Epithelial cell of proximal tubule (primary cell): ENCODE data around the gene IL13RA1. TPM values are rescaled to one million over a fixed set of nuclear protein-coding genes. Genes with fewer than 3 reads are reported as not detected.
"Not testable (repeated sequence)": the region's sequence is repeated elsewhere in the genome, so short reads cannot be mapped to it uniquely, and the experiment has no call there.

Experiments used
- DNase-seq: peaks from one replicate; pipeline ENCODE4 v3.0.0-alpha.2; 2011; ENCODE audit warnings: low read depth
- H3K4me3 ChIP-seq: 2 replicates; pipeline ENCODE4 v1.5.1; 2011; ENCODE audit warnings: low read depth, mild to moderate bottlenecking, low read length
- total RNA-seq: library from RNA; depleted of rRNA; stranded (reverse); fragments of >200 nt; gene quantifications from 2 replicates; pipeline ENCODE4 v1.2.3, GENCODE V29; 2015
- TF ChIP-seq, protein P1 (sequence below): conservative IDR thresholded peaks from 2 replicates; pipeline ENCODE4 v1.5.1; 2012; ENCODE audit warnings: low read depth, mild to moderate bottlenecking, low read length

Gene IL13RA1
- total RNA-seq, 1 donor from 2014 or later, result 34.0 TPM

DNA sequence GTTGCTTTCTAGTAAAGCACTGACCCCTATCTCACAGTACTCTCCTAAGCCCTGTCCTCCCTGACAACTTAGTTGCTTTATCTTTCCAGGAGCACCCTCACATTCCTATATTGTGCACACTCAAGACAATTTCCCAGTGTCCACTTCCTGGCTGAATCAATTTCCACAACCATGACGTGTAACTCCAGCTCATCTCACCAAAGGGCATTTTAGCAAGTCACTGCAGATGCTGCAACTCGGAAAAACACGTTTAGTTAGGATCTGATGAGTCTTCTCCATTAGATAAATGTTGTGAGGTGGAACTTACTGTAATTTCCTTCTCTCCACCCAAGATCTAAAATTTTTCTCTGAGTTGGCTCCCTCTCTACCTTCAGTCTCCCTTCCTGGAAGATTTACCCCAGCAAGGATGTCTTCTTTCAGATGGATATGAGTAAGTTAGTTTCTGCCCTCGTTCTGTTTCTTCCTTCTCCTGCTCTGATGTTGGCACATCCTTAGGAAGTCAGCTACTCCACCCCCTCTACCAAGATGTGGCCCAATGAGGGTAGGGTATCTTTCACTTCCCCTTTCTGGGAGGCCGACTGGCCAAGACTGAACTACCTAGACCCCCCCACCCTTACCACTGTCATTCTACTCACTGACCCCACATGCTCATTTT is 28.8 kb upstream of the IL13RA1 start:
- DNase-seq, result no peak
- TF ChIP-seq, protein P1, sequence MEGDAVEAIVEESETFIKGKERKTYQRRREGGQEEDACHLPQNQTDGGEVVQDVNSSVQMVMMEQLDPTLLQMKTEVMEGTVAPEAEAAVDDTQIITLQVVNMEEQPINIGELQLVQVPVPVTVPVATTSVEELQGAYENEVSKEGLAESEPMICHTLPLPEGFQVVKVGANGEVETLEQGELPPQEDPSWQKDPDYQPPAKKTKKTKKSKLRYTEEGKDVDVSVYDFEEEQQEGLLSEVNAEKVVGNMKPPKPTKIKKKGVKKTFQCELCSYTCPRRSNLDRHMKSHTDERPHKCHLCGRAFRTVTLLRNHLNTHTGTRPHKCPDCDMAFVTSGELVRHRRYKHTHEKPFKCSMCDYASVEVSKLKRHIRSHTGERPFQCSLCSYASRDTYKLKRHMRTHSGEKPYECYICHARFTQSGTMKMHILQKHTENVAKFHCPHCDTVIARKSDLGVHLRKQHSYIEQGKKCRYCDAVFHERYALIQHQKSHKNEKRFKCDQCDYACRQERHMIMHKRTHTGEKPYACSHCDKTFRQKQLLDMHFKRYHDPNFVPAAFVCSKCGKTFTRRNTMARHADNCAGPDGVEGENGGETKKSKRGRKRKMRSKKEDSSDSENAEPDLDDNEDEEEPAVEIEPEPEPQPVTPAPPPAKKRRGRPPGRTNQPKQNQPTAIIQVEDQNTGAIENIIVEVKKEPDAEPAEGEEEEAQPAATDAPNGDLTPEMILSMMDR, result no peak
- H3K4me3 ChIP-seq, result no peak overlapping the region

DNA sequence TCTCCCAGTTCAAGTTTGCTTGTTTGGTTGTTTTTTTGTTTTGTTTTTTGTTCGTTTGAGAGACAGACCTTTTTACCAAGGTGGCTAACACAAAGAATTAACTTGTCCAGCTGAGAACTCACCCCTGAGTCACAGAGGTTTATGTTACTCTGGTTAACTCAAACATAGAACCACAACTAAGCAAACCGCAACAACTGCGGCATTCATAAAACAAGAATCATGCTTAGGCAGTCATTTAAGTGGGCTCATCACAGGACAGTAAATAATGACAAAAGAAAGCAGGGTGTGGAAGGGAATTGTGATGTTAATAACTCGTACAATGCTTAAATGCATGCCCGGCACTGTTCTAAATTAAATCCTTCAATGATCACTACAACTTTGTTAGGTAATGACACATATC is 24.7 kb upstream of the IL13RA1 start:
- DNase-seq, result no peak
- TF ChIP-seq, protein P1, result no peak
- H3K4me3 ChIP-seq, result no peak overlapping the region

DNA sequence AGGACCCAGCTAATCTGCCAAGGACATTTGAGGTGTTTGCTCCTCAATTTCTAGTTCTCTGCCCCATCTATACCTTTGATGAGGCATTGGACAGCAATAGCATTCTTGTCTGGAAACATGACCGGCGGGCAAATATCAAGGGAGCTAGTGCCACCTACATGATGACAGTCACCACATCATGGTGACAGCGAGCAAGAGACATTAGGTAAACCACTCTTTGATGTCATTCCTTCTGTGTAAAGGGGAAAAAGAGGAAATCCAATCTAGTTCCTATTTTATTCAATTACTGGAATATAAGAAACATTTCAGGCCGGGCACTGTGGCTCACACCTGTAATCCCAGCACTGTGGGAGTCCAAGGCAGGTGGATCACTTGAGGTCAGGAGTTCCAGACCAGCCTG is 20.7 kb upstream of the IL13RA1 start:
- H3K4me3 ChIP-seq, result no peak overlapping the region
- TF ChIP-seq, protein P1, result no peak
- no peak for DNase-seq

DNA sequence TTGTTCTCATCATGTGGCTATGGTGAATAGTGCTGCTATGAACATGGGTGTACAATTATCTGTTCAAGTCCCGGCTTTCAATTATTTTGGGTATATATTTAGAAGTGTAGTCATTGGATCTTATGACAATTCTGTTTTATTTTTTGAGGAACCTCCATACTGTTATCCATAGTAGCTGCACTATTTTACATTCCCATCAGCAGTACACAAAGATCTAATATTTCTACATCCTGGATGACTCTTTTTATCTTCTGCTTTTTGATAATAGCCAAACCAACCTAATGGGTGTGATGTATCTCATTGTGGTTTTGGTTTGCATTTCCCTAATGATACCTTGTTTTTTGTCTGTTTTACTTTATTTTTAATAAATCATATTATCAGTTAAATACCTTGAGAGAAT is 12.9 kb upstream of the IL13RA1 start:
- TF ChIP-seq, protein P1, result no peak
- no peak overlapping the region for H3K4me3 ChIP-seq
- DNase-seq, result no peak

DNA sequence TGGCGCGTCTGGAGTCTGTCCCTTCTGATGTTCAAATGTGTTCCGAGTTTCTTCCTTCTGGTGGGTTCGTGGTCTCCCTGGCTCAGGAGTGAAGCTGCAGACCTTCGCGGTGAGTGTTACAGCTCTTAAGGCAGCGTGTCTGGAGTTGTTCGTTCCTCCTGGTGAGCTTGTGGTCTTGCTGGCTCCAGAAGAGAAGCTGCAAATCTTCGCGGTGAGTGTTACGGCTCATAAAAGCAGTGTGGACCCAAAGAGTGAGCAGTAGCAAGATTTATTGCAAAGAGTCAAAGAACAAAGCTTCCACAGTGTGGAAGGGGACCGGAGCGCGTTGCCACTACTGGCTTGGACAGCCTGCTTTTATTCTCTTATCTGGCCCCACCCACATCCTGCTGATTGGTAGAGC is 11.5 kb upstream of the IL13RA1 start:
- not testable (repeated sequence) for H3K4me3 ChIP-seq, DNase-seq

DNA sequence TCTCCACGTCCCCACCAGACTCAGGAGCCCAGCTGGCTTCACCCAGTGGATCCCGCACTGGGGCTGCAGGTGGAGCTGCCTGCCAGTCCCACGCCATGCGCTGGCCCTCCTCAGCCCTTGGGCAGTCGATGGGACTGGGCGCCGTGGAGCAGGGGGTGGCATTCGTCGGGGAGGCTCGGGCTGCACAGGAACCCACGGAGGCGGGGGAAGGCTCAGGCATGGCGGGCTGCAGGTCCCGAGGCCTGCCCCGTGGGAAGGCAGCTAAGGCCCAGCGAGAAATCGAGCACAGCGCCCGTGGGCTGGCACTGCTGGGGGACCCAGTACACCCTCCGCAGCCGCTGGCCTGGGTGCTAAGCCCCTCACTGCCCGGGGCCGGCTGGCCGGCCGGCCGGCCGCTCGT is 10.6 kb upstream of the IL13RA1 start:
- DNase-seq, H3K4me3 ChIP-seq: not testable (repeated sequence)

DNA sequence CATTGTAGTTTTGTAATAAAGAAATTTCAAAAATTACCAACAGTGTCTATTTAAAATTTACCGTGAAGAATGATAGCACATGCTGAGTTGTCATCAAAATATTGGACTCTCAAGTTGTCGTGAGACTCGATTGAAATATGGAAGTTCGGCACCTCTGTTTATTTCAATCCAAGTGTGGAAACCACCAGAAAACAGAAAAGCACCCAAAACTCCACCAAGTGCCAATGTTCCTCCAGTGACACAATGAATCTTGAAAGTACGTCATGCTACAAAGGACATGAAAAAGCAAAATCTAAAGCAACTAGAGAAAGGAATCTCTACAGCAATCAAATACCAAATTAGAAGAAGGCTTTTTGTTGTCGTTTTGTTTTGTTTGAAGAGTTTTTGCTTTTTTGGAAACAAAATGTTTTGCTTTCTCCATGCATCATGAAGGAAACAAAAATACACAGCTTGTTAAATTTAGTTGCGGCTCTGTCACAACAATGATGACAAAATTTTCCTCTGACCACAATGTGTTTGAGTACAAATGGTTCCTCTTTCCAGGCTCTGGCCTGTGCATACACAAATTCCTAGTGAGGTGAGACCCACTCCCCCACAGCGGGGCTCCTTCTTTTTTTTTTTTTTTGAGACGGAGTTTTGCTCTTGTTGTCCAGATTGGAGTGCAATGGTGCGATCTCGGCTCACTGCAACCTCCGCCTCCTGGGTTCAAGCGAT is 9.6 kb upstream of the IL13RA1 start:
- DNase-seq, result no peak
- TF ChIP-seq, protein P1, result no peak
- no peak overlapping the region for H3K4me3 ChIP-seq

DNA sequence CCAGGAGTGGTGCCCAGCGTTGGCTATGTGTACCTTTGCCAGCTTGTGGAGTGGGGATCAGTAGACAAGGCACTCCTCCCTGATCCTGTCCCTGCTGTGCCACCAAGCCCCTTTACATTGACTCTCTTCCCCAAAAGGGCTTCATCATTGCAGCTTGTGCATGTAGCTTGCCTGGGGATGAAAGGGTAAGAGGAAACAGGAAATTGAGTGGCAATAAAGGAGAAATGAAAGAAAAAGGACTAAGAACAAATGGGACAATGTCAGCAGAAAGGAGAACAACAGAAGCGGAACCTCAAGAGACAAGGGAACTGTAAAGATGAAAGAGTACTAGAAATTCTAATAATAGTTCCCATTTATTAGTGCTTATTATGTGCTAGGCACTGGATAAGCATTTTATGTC is 8.7 kb upstream of the IL13RA1 start:
- TF ChIP-seq, protein P1, result no peak
- H3K4me3 ChIP-seq, result no peak overlapping the region
- no peak for DNase-seq
